WTC11 (cell line): ENCODE data around the gene TMTC2.

Experiments used
- ATF1 ChIP-seq: sonication (generic); formaldehyde crosslinking; IDR thresholded peaks from 2 replicates; pipeline ENCODE4 v1.8.1; 2023; ENCODE audit warnings: mild to moderate bottlenecking, moderate library complexity, missing genetic modification reagents
- CREB1 ChIP-seq: sonication (generic); formaldehyde crosslinking; IDR thresholded peaks from 2 replicates; pipeline ENCODE4 v1.8.0; 2023; ENCODE audit warnings: mild to moderate bottlenecking, missing genetic modification reagents
- EMX1 ChIP-seq: fragments of 250-450 bp; sonication (Bioruptor Pico); IDR thresholded peaks from 2 replicates; pipeline ENCODE4 v1.8.0; 2021; ENCODE audit warnings: mild to moderate bottlenecking
- JUN ChIP-seq: sonication (generic); formaldehyde crosslinking; IDR thresholded peaks from 2 replicates; pipeline ENCODE4 v1.8.0; 2023; ENCODE audit warnings: mild to moderate bottlenecking, missing genetic modification reagents
- ZNF121 ChIP-seq: sonication (generic); formaldehyde crosslinking; IDR thresholded peaks from 2 replicates; pipeline ENCODE4 v1.8.0; 2023; ENCODE audit warnings: missing genetic modification reagents
- ZNF138 ChIP-seq: sonication (generic); formaldehyde crosslinking; conservative IDR thresholded peaks from 2 replicates; pipeline ENCODE4 v1.8.1; 2022; ENCODE audit warnings: mild to moderate bottlenecking, moderate library complexity, missing genetic modification reagents
- TF ChIP-seq, protein P1 (sequence below): sonication (generic); formaldehyde crosslinking; IDR thresholded peaks from 2 replicates; pipeline ENCODE4 v1.8.0; 2022; ENCODE audit warnings: mild to moderate bottlenecking, missing genetic modification reagents
- TF ChIP-seq, protein P2 (sequence below): fragments of 200-600 bp; IDR thresholded peaks from 2 replicates; pipeline ENCODE4 v1.8.0; 2022; ENCODE audit warnings: antibody characterized with exemption
- TF ChIP-seq, protein P3 (sequence below): sonication (generic); formaldehyde crosslinking; IDR thresholded peaks from 2 replicates; pipeline ENCODE4 v1.8.1; 2022; ENCODE audit warnings: mild to moderate bottlenecking, missing genetic modification reagents, moderate library complexity, borderline replicate concordance
- TF ChIP-seq, protein P4 (sequence below): sonication (generic); formaldehyde crosslinking; IDR thresholded peaks from 2 replicates; pipeline ENCODE4 v1.8.0; 2022; ENCODE audit warnings: mild to moderate bottlenecking, missing genetic modification reagents
- TF ChIP-seq, protein P5 (sequence below): sonication (generic); formaldehyde crosslinking; IDR thresholded peaks from 2 replicates; pipeline ENCODE4 v1.8.0; 2022; ENCODE audit warnings: missing genetic modification reagents
- TF ChIP-seq, protein P6 (sequence below): sonication (generic); formaldehyde crosslinking; IDR thresholded peaks from 2 replicates; pipeline ENCODE4 v1.8.0; 2023; ENCODE audit warnings: missing genetic modification reagents, mild to moderate bottlenecking, borderline replicate concordance
- TF ChIP-seq, protein P7 (sequence below): sonication (generic); formaldehyde crosslinking; conservative IDR thresholded peaks from 2 replicates; pipeline ENCODE4 v1.8.1; 2023; ENCODE audit warnings: mild to moderate bottlenecking, low read depth, missing genetic modification reagents, moderate library complexity
- TF ChIP-seq, protein P8 (sequence below): fragments of 250-450 bp; sonication (Bioruptor Pico); conservative IDR thresholded peaks from 2 replicates; pipeline ENCODE4 v1.9.0; 2021; ENCODE audit warnings: mild to moderate bottlenecking

DNA sequence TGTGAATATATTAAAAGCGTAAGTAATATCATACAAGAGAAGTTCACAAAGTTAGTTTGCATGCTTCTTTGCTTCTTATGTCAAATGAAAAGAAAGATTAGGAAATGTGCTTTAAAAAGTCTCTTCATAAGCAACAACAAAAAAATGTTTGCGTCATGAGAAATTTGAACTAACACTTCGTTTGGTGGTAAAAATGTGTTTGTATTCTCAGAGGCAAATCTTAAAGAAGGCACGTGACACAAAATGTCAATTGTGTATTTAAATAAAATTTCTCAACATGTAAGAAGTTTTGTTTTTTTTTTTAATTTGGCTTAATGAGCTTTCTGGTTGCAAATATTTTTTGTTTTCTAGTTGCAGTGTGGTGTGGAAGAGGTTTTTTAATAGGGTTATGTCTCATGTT is 93.8 kb downstream of the TMTC2 start:
- TF ChIP-seq, protein P1, sequence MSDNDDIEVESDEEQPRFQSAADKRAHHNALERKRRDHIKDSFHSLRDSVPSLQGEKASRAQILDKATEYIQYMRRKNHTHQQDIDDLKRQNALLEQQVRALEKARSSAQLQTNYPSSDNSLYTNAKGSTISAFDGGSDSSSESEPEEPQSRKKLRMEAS (CRISPR knock-in tag): no peak
- TF ChIP-seq, protein P2, sequence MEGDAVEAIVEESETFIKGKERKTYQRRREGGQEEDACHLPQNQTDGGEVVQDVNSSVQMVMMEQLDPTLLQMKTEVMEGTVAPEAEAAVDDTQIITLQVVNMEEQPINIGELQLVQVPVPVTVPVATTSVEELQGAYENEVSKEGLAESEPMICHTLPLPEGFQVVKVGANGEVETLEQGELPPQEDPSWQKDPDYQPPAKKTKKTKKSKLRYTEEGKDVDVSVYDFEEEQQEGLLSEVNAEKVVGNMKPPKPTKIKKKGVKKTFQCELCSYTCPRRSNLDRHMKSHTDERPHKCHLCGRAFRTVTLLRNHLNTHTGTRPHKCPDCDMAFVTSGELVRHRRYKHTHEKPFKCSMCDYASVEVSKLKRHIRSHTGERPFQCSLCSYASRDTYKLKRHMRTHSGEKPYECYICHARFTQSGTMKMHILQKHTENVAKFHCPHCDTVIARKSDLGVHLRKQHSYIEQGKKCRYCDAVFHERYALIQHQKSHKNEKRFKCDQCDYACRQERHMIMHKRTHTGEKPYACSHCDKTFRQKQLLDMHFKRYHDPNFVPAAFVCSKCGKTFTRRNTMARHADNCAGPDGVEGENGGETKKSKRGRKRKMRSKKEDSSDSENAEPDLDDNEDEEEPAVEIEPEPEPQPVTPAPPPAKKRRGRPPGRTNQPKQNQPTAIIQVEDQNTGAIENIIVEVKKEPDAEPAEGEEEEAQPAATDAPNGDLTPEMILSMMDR: no peak
- no peak for TF ChIP-seq ZNF121 (CRISPR knock-in tag)
- TF ChIP-seq, protein P3, sequence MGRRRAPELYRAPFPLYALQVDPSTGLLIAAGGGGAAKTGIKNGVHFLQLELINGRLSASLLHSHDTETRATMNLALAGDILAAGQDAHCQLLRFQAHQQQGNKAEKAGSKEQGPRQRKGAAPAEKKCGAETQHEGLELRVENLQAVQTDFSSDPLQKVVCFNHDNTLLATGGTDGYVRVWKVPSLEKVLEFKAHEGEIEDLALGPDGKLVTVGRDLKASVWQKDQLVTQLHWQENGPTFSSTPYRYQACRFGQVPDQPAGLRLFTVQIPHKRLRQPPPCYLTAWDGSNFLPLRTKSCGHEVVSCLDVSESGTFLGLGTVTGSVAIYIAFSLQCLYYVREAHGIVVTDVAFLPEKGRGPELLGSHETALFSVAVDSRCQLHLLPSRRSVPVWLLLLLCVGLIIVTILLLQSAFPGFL (CRISPR knock-in tag): no peak
- TF ChIP-seq, protein P4, sequence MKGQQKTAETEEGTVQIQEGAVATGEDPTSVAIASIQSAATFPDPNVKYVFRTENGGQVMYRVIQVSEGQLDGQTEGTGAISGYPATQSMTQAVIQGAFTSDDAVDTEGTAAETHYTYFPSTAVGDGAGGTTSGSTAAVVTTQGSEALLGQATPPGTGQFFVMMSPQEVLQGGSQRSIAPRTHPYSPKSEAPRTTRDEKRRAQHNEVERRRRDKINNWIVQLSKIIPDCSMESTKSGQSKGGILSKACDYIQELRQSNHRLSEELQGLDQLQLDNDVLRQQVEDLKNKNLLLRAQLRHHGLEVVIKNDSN (CRISPR knock-in tag): no peak
- TF ChIP-seq EMX1 (CRISPR knock-in tag): no peak
- TF ChIP-seq, protein P5, sequence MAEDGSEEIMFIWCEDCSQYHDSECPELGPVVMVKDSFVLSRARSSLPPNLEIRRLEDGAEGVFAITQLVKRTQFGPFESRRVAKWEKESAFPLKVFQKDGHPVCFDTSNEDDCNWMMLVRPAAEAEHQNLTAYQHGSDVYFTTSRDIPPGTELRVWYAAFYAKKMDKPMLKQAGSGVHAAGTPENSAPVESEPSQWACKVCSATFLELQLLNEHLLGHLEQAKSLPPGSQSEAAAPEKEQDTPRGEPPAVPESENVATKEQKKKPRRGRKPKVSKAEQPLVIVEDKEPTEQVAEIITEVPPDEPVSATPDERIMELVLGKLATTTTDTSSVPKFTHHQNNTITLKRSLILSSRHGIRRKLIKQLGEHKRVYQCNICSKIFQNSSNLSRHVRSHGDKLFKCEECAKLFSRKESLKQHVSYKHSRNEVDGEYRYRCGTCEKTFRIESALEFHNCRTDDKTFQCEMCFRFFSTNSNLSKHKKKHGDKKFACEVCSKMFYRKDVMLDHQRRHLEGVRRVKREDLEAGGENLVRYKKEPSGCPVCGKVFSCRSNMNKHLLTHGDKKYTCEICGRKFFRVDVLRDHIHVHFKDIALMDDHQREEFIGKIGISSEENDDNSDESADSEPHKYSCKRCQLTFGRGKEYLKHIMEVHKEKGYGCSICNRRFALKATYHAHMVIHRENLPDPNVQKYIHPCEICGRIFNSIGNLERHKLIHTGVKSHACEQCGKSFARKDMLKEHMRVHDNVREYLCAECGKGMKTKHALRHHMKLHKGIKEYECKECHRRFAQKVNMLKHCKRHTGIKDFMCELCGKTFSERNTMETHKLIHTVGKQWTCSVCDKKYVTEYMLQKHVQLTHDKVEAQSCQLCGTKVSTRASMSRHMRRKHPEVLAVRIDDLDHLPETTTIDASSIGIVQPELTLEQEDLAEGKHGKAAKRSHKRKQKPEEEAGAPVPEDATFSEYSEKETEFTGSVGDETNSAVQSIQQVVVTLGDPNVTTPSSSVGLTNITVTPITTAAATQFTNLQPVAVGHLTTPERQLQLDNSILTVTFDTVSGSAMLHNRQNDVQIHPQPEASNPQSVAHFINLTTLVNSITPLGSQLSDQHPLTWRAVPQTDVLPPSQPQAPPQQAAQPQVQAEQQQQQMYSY (CRISPR knock-in tag): no peak
- TF ChIP-seq CREB1: no peak
- TF ChIP-seq, protein P6, sequence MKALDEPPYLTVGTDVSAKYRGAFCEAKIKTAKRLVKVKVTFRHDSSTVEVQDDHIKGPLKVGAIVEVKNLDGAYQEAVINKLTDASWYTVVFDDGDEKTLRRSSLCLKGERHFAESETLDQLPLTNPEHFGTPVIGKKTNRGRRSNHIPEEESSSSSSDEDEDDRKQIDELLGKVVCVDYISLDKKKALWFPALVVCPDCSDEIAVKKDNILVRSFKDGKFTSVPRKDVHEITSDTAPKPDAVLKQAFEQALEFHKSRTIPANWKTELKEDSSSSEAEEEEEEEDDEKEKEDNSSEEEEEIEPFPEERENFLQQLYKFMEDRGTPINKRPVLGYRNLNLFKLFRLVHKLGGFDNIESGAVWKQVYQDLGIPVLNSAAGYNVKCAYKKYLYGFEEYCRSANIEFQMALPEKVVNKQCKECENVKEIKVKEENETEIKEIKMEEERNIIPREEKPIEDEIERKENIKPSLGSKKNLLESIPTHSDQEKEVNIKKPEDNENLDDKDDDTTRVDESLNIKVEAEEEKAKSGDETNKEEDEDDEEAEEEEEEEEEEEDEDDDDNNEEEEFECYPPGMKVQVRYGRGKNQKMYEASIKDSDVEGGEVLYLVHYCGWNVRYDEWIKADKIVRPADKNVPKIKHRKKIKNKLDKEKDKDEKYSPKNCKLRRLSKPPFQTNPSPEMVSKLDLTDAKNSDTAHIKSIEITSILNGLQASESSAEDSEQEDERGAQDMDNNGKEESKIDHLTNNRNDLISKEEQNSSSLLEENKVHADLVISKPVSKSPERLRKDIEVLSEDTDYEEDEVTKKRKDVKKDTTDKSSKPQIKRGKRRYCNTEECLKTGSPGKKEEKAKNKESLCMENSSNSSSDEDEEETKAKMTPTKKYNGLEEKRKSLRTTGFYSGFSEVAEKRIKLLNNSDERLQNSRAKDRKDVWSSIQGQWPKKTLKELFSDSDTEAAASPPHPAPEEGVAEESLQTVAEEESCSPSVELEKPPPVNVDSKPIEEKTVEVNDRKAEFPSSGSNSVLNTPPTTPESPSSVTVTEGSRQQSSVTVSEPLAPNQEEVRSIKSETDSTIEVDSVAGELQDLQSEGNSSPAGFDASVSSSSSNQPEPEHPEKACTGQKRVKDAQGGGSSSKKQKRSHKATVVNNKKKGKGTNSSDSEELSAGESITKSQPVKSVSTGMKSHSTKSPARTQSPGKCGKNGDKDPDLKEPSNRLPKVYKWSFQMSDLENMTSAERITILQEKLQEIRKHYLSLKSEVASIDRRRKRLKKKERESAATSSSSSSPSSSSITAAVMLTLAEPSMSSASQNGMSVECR (CRISPR knock-in tag): no peak
- TF ChIP-seq ATF1 (CRISPR knock-in tag): no peak
- no peak for TF ChIP-seq ZNF138 (CRISPR knock-in tag)
- TF ChIP-seq, protein P7, sequence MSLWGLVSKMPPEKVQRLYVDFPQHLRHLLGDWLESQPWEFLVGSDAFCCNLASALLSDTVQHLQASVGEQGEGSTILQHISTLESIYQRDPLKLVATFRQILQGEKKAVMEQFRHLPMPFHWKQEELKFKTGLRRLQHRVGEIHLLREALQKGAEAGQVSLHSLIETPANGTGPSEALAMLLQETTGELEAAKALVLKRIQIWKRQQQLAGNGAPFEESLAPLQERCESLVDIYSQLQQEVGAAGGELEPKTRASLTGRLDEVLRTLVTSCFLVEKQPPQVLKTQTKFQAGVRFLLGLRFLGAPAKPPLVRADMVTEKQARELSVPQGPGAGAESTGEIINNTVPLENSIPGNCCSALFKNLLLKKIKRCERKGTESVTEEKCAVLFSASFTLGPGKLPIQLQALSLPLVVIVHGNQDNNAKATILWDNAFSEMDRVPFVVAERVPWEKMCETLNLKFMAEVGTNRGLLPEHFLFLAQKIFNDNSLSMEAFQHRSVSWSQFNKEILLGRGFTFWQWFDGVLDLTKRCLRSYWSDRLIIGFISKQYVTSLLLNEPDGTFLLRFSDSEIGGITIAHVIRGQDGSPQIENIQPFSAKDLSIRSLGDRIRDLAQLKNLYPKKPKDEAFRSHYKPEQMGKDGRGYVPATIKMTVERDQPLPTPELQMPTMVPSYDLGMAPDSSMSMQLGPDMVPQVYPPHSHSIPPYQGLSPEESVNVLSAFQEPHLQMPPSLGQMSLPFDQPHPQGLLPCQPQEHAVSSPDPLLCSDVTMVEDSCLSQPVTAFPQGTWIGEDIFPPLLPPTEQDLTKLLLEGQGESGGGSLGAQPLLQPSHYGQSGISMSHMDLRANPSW: no peak
- TF ChIP-seq JUN (CRISPR knock-in tag): no peak
- TF ChIP-seq, protein P8, sequence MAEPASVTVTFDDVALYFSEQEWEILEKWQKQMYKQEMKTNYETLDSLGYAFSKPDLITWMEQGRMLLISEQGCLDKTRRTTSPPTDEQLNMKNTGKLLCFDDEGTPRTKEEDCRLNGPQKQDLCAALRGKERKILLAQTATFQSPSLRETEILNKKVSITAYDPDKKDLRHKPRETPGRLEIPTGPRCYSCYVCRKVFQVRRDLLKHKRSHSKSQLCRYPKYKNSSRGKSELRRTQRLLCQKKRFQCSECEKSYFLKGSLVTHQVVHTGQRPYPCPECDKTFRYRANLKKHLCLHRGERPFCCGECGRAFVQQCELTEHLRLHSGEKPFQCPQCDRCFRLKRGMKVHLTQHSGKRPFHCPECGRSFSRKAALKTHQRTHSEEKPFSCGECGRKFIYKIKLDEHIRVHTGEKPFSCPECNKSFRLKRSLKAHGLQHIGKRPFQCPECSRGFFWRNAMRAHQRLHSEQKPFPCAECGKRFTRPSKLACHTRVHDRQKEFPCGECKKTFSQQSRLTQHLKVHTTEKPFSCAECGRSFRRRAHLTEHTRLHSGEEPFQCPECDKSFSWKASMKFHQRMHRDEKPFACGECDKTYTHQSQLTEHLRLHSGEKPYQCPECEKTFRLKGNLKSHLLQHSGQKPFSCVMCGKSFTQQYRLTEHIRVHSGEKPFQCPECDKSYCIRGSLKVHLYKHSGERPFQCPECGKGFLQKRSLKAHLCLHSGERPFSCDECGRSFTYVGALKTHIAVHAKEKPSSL (CRISPR knock-in tag): no peak
